Neural progenitor cell (in vitro differentiated cells): ENCODE results near the gene SPATA46. TPM values are rescaled to one million over a fixed set of nuclear protein-coding genes. Genes with fewer than 3 reads are reported as not detected.

Experiments used
- DNase-seq: peaks from one replicate; pipeline ENCODE4 v3.0.0-alpha.2; 2016; ENCODE audit warnings: low spot score
- H2AFZ ChIP-seq: fragments of 200-600 bp; sonication (generic); replicated peaks from 2 replicates; pipeline ENCODE4 v1.6.1; 2016; ENCODE audit warnings: antibody characterized with exemption
- H3F3A ChIP-seq: fragments of 200-600 bp; sonication (generic); 2 replicates; pipeline ENCODE4 v1.6.1; 2016; ENCODE audit warnings: antibody characterized with exemption, low read depth
- H3K27ac ChIP-seq: fragments of 200-600 bp; sonication (generic); 2 replicates; pipeline ENCODE4 v1.5.1; 2016; ENCODE audit warnings: mild to moderate bottlenecking
- H3K27me3 ChIP-seq: fragments of 200-600 bp; sonication (generic); 2 replicates; pipeline ENCODE4 v1.6.1; 2016; ENCODE audit warnings: mild to moderate bottlenecking, moderate library complexity
- H3K36me3 ChIP-seq: fragments of 200-600 bp; sonication (generic); 2 replicates; pipeline ENCODE4 v1.5.1; 2016
- H3K4me1 ChIP-seq: fragments of 200-600 bp; sonication (generic); 2 replicates; pipeline ENCODE4 v1.6.1; 2016; ENCODE audit warnings: mixed run types
- H3K4me2 ChIP-seq: fragments of 200-600 bp; sonication (generic); 2 replicates; pipeline ENCODE4 v1.6.1; 2016
- H3K4me3 ChIP-seq: fragments of 200-600 bp; sonication (generic); 2 replicates; pipeline ENCODE4 v1.5.1; 2016
- H3K79me2 ChIP-seq: fragments of 200-600 bp; sonication (generic); 2 replicates; pipeline ENCODE4 v1.6.1; 2016; ENCODE audit warnings: low read depth
- H3K9ac ChIP-seq: fragments of 200-600 bp; sonication (generic); 2 replicates; pipeline ENCODE4 v1.6.1; 2016
- H3K9me3 ChIP-seq: fragments of 200-600 bp; sonication (generic); 2 replicates; pipeline ENCODE4 v1.5.1; 2016; ENCODE audit warnings: low read depth
- H4K20me1 ChIP-seq: fragments of 200-600 bp; sonication (generic); 2 replicates; pipeline ENCODE4 v1.6.1; 2016; ENCODE audit warnings: low read depth
- H3K27ac Mint-ChIP-seq: 3 replicates; pipeline ENCODE4 v1.8.0; 2021; ENCODE audit warnings: mixed read lengths
- H3K27me3 Mint-ChIP-seq: 2 replicates; pipeline ENCODE4 v1.8.0; 2022; ENCODE audit warnings: low read depth, mild to moderate bottlenecking, inconsistent platforms, moderate library complexity, mixed read lengths; ENCODE audit not compliant: insufficient read depth
- H3K36me3 Mint-ChIP-seq: 3 replicates; pipeline ENCODE4 v1.8.0; 2021; ENCODE audit warnings: mixed read lengths
- H3K4me1 Mint-ChIP-seq: 3 replicates; pipeline ENCODE4 v1.8.0; 2021; ENCODE audit warnings: mixed read lengths
- H3K4me3 Mint-ChIP-seq: 3 replicates; pipeline ENCODE4 v1.8.0; 2021; ENCODE audit warnings: mild to moderate bottlenecking, moderate library complexity, mixed read lengths
- H3K9me3 Mint-ChIP-seq: 3 replicates; pipeline ENCODE4 v1.8.0; 2020; ENCODE audit warnings: mixed read lengths
- CTCF ChIP-seq: fragments of 200-600 bp; sonication (generic); IDR thresholded peaks from 2 replicates; pipeline ENCODE4 v1.5.1; 2017; ENCODE audit warnings: antibody characterized with exemption, mild to moderate bottlenecking
- EZH2 ChIP-seq: fragments of 200-600 bp; sonication (generic); IDR thresholded peaks from 2 replicates; pipeline ENCODE4 v1.6.1; 2017; ENCODE audit warnings: antibody characterized with exemption, mild to moderate bottlenecking, moderate library complexity
- EZH2phosphoT487 ChIP-seq: fragments of 200-600 bp; sonication (generic); IDR thresholded peaks from 2 replicates; pipeline ENCODE4 v1.6.1; 2017; ENCODE audit warnings: antibody characterized with exemption
- total RNA-seq: library from RNA; depleted of rRNA; stranded (reverse); fragments of >200 nt; gene quantifications from 2 replicates; pipeline ENCODE4 v1.2.3, GENCODE V29; 2015; ENCODE audit warnings: low replicate concordance

The SPATA46 gene
- total RNA-seq, 1 donor from 2014 or later, result not detected

- Histone ChIP-seq H3K79me2 (no peaks in the 10 kb centered on the region), H3F3A (no peaks in the 10 kb centered on the region), H2AFZ (no peak overlapping the region), H4K20me1 (no peaks in the 10 kb centered on the region), H3K4me3 (no peak overlapping the region), H3K9me3 (no peaks in the 10 kb centered on the region), H3K27me3 (no peaks in the 10 kb centered on the region), H3K9ac (no peak overlapping the region), H3K4me1 (peaks cover 12% of the 10 kb centered on the region), H3K4me2 (no peak overlapping the region), H3K27ac (no peak overlapping the region), H3K36me3 (no peaks in the 10 kb centered on the region)
- Mint-ChIP-seq H3K9me3 (no peaks in the 10 kb centered on the region), H3K27me3 (no peaks in the 10 kb centered on the region), H3K36me3 (peaks cover 19% of the 10 kb centered on the region), H3K4me1 (peaks cover 20% of the 10 kb centered on the region), H3K4me3 (no peak overlapping the region), H3K27ac (no peak overlapping the region)
- DNase-seq, result no peak
- no peak for TF ChIP-seq EZH2phosphoT487
Observed at GRCh38 chr1:162329826-162330225, 46.8 kb downstream of the SPATA46 start.

- Mint-ChIP-seq H3K4me1 (peaks cover 10% of the 10 kb centered on the region), H3K27ac (no peak overlapping the region), H3K36me3 (peaks cover 11% of the 10 kb centered on the region), H3K4me3 (no peak overlapping the region), H3K9me3 (no peaks in the 10 kb centered on the region), H3K27me3 (no peaks in the 10 kb centered on the region)
- Histone ChIP-seq H3K27me3 (no peaks in the 10 kb centered on the region), H2AFZ (no peak overlapping the region), H3K4me1 (no peaks in the 10 kb centered on the region), H3K36me3 (no peaks in the 10 kb centered on the region), H3K9me3 (no peaks in the 10 kb centered on the region), H3K4me2 (no peak overlapping the region), H4K20me1 (no peaks in the 10 kb centered on the region), H3K9ac (no peak overlapping the region), H3K27ac (no peak overlapping the region), H3K79me2 (no peaks in the 10 kb centered on the region), H3K4me3 (no peak overlapping the region), H3F3A (no peaks in the 10 kb centered on the region)
- no peak for DNase-seq
- no peak for TF ChIP-seq CTCF
- no peak for TF ChIP-seq EZH2
- TF ChIP-seq EZH2phosphoT487, result no peak
Observed at GRCh38 chr1:162328512-162328911, 48.1 kb downstream of the SPATA46 start.

GRCh38 chr1:162327788-162328165, 48.9 kb downstream of the SPATA46 start:
- no peak overlapping the region for H3K9ac ChIP-seq
- no peak for TF ChIP-seq EZH2phosphoT487
- TF ChIP-seq CTCF, result no peak
- no peak for TF ChIP-seq EZH2
- H3K4me3 ChIP-seq, result no peak overlapping the region
- H3F3A ChIP-seq, result no peaks in the 10 kb centered on the region
- Mint-ChIP-seq H3K4me3 (no peak overlapping the region), H3K9me3 (no peaks in the 10 kb centered on the region), H3K27me3 (no peaks in the 10 kb centered on the region), H3K27ac (no peak overlapping the region), H3K4me1 (peaks cover 6% of the 10 kb centered on the region), H3K36me3 (peaks cover 4% of the 10 kb centered on the region)
- H3K4me1 ChIP-seq, result no peaks in the 10 kb centered on the region
- no peak for DNase-seq
- no peaks in the 10 kb centered on the region for H3K27me3 ChIP-seq
- H4K20me1 ChIP-seq, result no peaks in the 10 kb centered on the region
- H3K9me3 ChIP-seq, result no peaks in the 10 kb centered on the region
- H3K79me2 ChIP-seq, result no peaks in the 10 kb centered on the region
- no peak overlapping the region for H3K4me2 ChIP-seq
- H3K36me3 ChIP-seq, result no peaks in the 10 kb centered on the region
- no peak overlapping the region for H3K27ac ChIP-seq
- H2AFZ ChIP-seq, result no peak overlapping the region

- H3F3A ChIP-seq, result no peaks in the 10 kb centered on the region
- no peaks in the 10 kb centered on the region for H3K9me3 ChIP-seq
- no peak overlapping the region for H3K4me3 ChIP-seq
- H3K36me3 ChIP-seq, result no peaks in the 10 kb centered on the region
- Mint-ChIP-seq H3K4me1 (peaks cover 6% of the 10 kb centered on the region), H3K27ac (no peak overlapping the region), H3K4me3 (no peak overlapping the region), H3K36me3 (peaks cover 2% of the 10 kb centered on the region), H3K27me3 (no peaks in the 10 kb centered on the region), H3K9me3 (no peaks in the 10 kb centered on the region)
- no peak overlapping the region for H2AFZ ChIP-seq
- no peak overlapping the region for H3K4me2 ChIP-seq
- H3K79me2 ChIP-seq, result no peaks in the 10 kb centered on the region
- TF ChIP-seq CTCF, result no peak
- TF ChIP-seq EZH2phosphoT487, result no peak
- TF ChIP-seq EZH2, result no peak
- no peaks in the 10 kb centered on the region for H3K27me3 ChIP-seq
- H3K9ac ChIP-seq, result no peak overlapping the region
- no peaks in the 10 kb centered on the region for H3K4me1 ChIP-seq
- no peak for DNase-seq
- H4K20me1 ChIP-seq, result no peaks in the 10 kb centered on the region
- H3K27ac ChIP-seq, result no peak overlapping the region
Observed at GRCh38 chr1:162327144-162327787, 49.4 kb downstream of the SPATA46 start.
